ENCODE results near the gene DTX3. TPM values are rescaled to one million over a fixed set of nuclear protein-coding genes. Genes with fewer than 3 reads are reported as not detected.
A peak's percentile ranks its signal among the peaks of the same experiment; 100 is the strongest.

DTX3 gene
- total RNA-seq, 3 donors from 2014 or later: 3.0 to 35.1 (median 25.9) TPM

GRCh38 chr12:57626921-57627445 is 22.4 kb downstream of the DTX3 start:
- Histone ChIP-seq H3K27me3 (peaks cover 0 to 23% of the 10 kb centered on the region in 2 donors), H3K27ac (no peak overlapping the region), H3K9me3 (no peaks in the 10 kb centered on the region), H3K36me3 (no peaks in the 10 kb centered on the region), H3K4me1 (peaks cover 0 to 3% of the 10 kb centered on the region in 2 donors), H3K4me3 (no peak overlapping the region)
- no peak for DNase-seq (ENCODE audit: low spot score in 2 of 2)
- intact Hi-C loops (cut with DNase I; ENCODE audit: low total_unique reads): no loop called here
- TF ChIP-seq, protein P1, sequence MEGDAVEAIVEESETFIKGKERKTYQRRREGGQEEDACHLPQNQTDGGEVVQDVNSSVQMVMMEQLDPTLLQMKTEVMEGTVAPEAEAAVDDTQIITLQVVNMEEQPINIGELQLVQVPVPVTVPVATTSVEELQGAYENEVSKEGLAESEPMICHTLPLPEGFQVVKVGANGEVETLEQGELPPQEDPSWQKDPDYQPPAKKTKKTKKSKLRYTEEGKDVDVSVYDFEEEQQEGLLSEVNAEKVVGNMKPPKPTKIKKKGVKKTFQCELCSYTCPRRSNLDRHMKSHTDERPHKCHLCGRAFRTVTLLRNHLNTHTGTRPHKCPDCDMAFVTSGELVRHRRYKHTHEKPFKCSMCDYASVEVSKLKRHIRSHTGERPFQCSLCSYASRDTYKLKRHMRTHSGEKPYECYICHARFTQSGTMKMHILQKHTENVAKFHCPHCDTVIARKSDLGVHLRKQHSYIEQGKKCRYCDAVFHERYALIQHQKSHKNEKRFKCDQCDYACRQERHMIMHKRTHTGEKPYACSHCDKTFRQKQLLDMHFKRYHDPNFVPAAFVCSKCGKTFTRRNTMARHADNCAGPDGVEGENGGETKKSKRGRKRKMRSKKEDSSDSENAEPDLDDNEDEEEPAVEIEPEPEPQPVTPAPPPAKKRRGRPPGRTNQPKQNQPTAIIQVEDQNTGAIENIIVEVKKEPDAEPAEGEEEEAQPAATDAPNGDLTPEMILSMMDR (IDR thresholded peaks at IDR 0.05): no peak
- TF ChIP-seq POLR2A (IDR thresholded peaks at IDR 0.05) (no peak), POLR2AphosphoS5 (IDR thresholded peaks at IDR 0.05) (no peak)

DNA sequence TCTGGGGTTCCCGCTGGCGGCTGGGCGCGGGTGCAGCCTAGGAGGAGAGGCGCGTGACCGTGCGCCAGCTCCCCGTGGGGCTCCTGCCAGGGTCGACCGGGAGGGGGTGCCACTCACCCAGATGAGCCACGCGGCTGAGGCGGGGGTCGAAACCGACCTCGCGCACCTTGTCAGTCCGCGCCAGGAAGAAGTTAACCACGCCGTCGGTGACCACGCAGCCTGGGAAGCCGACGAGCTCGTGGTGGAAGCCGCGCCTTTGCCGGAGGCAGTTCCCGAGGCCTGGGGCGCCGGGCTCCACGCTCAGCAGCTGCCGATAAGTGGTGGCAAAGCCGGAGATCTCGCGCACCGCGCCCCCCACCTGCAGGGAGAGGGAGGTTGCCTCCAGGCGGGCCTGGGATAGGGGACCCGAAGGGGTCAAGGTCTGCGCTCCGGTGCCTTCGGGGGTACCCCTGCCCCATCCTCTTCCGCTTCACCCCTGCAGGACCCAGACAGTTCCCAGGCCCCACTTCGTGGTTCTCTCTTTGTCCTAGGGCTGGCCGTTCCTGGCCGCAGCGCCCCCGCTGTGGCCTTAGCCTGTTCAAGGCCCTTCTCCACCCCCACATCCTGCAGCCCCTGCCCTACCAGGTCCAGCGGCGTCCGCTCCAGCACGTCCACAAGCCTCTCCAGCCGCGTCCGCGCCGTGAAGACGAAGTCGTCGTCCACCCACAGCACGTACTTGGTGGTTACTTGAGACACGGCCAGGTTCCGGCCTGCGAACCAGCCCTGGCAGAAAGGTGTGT is 23.1 kb downstream of the DTX3 start:
- Histone ChIP-seq H3K27me3 (peaks cover 0 to 24% of the 10 kb centered on the region in 2 donors), H3K4me3 (no peak overlapping the region), H3K9me3 (no peaks in the 10 kb centered on the region), H3K27ac (no peak overlapping the region), H3K4me1 (peaks cover 4 to 7% of the 10 kb centered on the region in 2 donors), H3K36me3 (no peaks in the 10 kb centered on the region)
- no peak for DNase-seq (ENCODE audit: low spot score in 2 of 2)
- intact Hi-C loops (cut with DNase I; ENCODE audit: low total_unique reads): no loop called here
- TF ChIP-seq POLR2AphosphoS5 (IDR thresholded peaks at IDR 0.05) (no peak), POLR2A (IDR thresholded peaks at IDR 0.05) (no peak)
- TF ChIP-seq, protein P1 (IDR thresholded peaks at IDR 0.05): no peak

DNA sequence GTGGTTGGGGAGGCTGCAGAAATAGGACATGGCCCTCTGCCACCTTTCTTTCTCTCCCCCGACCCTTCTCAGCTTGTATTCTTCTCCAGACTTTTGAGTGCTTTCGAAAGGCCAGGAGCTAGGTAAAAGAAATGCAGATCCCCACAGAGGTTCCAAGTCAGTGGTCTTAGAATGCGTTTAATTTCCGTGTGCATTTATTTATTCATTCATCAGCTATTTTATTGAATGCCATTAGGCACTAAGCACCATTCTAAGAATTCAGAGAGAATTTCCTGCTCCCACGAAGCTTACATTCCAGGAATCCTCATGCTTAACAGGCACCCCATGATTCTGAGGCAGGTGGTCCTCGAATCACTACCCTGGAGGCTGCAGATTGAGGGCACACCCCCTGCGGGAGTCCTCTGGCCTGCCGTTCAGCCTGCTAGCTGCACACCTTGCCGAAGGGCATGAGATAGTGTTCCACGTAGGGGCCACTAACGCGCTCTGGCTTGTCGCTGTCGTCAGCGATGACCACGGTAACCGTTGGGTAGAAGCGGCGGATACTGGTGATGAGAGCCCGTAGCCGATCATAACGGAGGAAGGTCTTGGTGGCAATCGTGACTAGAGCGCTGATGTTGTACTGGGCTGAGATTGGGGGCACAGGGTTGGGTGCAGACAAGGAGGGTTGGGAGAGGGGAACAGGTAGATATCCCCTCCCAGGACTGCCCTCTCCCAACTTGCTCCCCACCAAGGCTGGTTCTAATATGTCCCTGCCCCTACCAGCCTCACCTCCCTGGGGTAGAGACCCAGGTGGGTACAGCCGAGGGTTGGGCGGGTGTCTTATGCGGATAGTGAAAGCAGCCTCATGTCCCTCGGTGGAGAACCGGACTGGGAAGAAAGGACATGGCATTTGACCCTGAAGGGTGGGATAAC is 23.9 kb downstream of the DTX3 start:
- Histone ChIP-seq H3K4me3 (no peak overlapping the region), H3K9me3 (no peaks in the 10 kb centered on the region), H3K36me3 (no peaks in the 10 kb centered on the region), H3K27ac (no peak overlapping the region), H3K4me1 (peaks cover 4 to 10% of the 10 kb centered on the region in 2 donors), H3K27me3 (peaks cover 0 to 24% of the 10 kb centered on the region in 2 donors)
- no peak for DNase-seq (ENCODE audit: low spot score in 2 of 2)
- intact Hi-C loops (cut with DNase I; ENCODE audit: low total_unique reads): no loop called here
- TF ChIP-seq POLR2AphosphoS5 (IDR thresholded peaks at IDR 0.05) (no peak), POLR2A (IDR thresholded peaks at IDR 0.05) (no peak)
- TF ChIP-seq, protein P1 (IDR thresholded peaks at IDR 0.05): no peak

DNA sequence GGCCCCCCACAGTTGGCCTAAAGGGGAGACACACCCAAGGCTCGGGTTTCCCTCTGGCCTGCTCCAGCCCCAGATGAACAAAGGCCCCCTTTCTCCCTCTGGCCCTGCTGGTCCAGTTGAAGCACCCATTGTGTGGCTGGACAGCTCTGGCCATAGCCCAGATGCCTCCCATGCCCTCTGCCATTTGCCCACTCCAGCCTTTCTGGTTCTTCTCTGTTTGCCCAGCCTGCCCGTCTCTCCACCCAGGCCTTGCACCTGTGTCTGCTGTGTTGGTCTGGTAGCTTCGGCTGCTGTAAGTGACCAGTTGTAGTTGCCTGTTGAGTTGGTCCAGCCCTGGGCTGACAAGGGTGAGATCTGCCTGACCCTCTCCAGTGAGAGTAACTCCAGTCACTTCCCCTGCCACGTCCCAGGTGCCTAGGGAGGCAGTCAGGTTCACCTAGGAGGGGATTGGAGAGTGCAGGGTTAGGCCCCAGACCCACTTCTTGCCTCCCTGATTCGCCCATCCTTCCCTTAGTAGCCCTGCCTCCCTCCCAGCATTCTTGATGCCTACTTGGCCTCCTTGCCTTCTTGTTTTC is 25.4 kb downstream of the DTX3 start:
- Histone ChIP-seq H3K4me1 (peaks cover 4 to 10% of the 10 kb centered on the region in 2 donors), H3K9me3 (no peaks in the 10 kb centered on the region), H3K27me3 (peaks cover 0 to 17% of the 10 kb centered on the region in 2 donors), H3K27ac (no peak overlapping the region), H3K36me3 (no peaks in the 10 kb centered on the region), H3K4me3 (no peak overlapping the region)
- DNase-seq (ENCODE audit: low spot score in 2 of 2): peak in 1 of 2 donors; percentile 7
- intact Hi-C loops (cut with DNase I; ENCODE audit: low total_unique reads): no loop called here
- TF ChIP-seq POLR2A (IDR thresholded peaks at IDR 0.05) (no peak), POLR2AphosphoS5 (IDR thresholded peaks at IDR 0.05) (no peak)
- TF ChIP-seq, protein P1 (IDR thresholded peaks at IDR 0.05): no peak

Data from breast epithelium (tissue), 4 donors.